ENCODE data around the gene ADAMTS16. TPM values are rescaled to one million over a fixed set of nuclear protein-coding genes. Genes with fewer than 3 reads are reported as not detected.

Gene ADAMTS16
- total RNA-seq, 4 donors from 2014 or later, result 0.19 TPM; not detected in 3

DNA sequence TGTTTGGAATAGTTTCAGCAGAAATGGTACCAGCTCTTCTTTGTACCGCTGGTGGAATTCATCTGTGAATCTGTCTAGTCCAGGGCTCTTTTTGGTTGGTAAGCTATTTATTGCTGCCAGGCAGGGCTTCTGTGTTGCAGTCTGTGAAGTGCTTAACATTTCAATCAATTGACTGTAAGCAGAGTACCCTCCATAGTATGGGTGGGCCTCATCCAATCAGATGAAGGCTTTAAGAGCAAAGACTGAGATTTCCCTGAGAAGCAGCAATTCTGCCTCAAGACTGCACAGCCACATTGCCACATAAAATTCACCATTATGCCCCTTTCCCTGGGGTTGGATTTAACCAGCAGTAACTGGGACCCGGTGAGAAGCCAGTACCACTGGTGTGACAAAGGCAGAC is 183.4 kb downstream of the ADAMTS16 start:
- Histone ChIP-seq H3K4me3 (no peak overlapping the region), H3K27ac (no peak overlapping the region), H3K4me1 (no peaks in the 10 kb centered on the region), H3K27me3 (no peaks in the 10 kb centered on the region), H3K36me3 (no peaks in the 10 kb centered on the region), H3K9me3 (no peaks in the 10 kb centered on the region)
- DNase-seq, result no peak
- WGBS, 2 donors, result 95 to 100% methylated on average over 1 to 2 of the region's 2 CpGs
- TF ChIP-seq, protein P1, sequence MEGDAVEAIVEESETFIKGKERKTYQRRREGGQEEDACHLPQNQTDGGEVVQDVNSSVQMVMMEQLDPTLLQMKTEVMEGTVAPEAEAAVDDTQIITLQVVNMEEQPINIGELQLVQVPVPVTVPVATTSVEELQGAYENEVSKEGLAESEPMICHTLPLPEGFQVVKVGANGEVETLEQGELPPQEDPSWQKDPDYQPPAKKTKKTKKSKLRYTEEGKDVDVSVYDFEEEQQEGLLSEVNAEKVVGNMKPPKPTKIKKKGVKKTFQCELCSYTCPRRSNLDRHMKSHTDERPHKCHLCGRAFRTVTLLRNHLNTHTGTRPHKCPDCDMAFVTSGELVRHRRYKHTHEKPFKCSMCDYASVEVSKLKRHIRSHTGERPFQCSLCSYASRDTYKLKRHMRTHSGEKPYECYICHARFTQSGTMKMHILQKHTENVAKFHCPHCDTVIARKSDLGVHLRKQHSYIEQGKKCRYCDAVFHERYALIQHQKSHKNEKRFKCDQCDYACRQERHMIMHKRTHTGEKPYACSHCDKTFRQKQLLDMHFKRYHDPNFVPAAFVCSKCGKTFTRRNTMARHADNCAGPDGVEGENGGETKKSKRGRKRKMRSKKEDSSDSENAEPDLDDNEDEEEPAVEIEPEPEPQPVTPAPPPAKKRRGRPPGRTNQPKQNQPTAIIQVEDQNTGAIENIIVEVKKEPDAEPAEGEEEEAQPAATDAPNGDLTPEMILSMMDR (IDR thresholded peaks at IDR 0.05), result no peak
- TF ChIP-seq POLR2A (IDR thresholded peaks at IDR 0.05), result no peak
- intact Hi-C loops (cut with DNase I), result no loop called here

DNA sequence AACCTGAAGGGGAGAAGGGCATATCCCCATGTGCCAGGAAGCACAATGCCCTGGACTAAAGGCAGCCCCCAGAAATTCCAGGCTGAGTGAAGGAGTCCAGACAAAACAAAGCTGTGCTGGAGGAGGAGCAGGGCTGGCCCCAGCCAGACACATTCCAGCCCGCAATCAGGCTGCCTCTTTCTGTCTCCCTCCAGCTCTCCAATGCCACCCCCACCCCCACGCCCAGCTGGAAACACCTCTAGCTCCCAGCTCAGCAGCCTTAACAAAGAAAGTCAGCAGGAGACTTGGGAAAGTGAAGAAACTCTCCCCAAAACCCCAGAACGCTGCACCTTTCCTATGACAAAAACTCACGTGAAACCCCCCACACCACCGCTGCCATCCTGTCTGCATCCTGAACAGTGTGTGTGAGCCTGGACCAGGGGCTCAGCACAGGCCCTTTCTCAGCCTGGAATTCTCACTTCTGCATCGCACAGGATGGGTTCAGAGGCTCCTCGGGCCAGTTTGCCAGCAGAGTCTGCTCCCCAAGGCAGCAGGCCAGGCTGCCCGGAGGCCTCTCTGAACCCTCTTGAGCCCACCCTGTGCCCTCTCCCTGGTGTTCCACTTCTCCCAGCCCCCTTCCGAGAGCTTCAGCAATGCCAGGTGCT is 186.1 kb downstream of the ADAMTS16 start:
- no peak overlapping the region for H3K27ac ChIP-seq
- DNase-seq, result no peak
- no peaks in the 10 kb centered on the region for H3K9me3 ChIP-seq
- H3K27me3 ChIP-seq, result no peaks in the 10 kb centered on the region
- no peak overlapping the region for H3K4me3 ChIP-seq
- WGBS, 2 donors, result 72 to 76% methylated on average over 6 to 7 of the region's 9 CpGs
- intact Hi-C loops (cut with DNase I), result no loop called here
- no peaks in the 10 kb centered on the region for H3K36me3 ChIP-seq
- H3K4me1 ChIP-seq, result no peaks in the 10 kb centered on the region
- TF ChIP-seq, protein P1 (IDR thresholded peaks at IDR 0.05), result no peak
- TF ChIP-seq POLR2A (IDR thresholded peaks at IDR 0.05), result no peak

DNA sequence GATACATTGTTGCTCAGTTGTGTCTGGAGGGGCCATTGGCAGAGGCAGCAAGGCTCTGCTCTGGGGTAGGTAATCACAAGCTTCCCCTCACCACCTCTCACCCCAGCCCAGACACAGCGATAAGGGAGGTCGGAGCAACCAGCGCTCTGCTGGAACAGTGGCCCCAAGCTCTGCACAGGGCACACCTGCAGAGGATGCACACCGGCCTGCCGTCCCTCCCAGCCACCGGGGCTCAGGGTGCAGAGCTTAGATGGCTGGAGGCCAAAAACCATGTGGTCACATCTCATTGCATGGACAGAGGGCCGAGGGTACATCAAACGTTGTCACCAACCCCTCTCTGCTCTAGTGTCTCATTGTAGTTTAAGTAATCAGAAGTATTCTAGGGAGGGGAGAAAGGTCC is 187.0 kb downstream of the ADAMTS16 start:
- H3K4me3 ChIP-seq, result no peak overlapping the region
- H3K36me3 ChIP-seq, result no peaks in the 10 kb centered on the region
- TF ChIP-seq, protein P1 (IDR thresholded peaks at IDR 0.05), result no peak
- no peak for TF ChIP-seq POLR2A (IDR thresholded peaks at IDR 0.05)
- 82 to 83% methylated on average over 1 to 2 of the region's 8 CpGs for whole genome bisulfite sequencing, 2 donors
- no peaks in the 10 kb centered on the region for H3K27me3 ChIP-seq
- intact Hi-C loops (cut with DNase I), result no loop called here
- no peaks in the 10 kb centered on the region for H3K4me1 ChIP-seq
- no peak overlapping the region for H3K27ac ChIP-seq
- no peak for DNase-seq
- no peaks in the 10 kb centered on the region for H3K9me3 ChIP-seq

DNA sequence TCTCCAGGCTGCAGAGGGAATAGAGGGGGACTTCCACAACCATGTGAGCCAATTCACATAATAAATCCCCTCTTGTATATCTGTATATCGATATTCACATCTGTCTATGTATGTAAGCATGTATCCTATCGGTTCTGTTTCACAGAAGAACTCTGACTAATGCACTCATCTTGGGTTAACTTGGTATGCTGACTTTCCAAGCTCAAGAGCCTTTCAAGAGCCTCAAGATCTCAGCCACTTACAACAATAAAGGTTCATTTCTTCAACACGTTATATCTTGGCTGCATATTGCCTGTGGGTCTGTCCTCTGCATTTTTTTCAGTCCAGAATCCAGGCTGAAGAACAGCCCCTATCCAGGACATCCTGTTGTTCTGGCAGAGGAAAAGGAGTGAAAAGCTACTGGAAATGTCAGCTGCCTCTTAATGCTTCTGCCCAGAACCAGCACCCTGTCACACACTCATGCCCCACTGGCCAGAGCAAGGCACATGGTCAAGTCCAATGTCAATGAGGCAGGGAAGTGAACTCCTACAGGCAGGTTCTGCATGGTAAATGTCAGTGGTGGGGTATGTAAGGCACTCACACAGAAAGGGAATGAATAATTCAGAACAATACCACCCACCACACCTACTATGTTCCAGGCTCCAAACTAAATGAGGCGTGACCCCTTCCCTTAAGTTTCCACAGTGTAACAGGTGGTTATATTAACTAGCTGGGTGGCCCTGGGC is 190.8 kb downstream of the ADAMTS16 start:
- WGBS, 2 donors, result 51 to 82% methylated on average over 4 of the region's 4 CpGs

DNA sequence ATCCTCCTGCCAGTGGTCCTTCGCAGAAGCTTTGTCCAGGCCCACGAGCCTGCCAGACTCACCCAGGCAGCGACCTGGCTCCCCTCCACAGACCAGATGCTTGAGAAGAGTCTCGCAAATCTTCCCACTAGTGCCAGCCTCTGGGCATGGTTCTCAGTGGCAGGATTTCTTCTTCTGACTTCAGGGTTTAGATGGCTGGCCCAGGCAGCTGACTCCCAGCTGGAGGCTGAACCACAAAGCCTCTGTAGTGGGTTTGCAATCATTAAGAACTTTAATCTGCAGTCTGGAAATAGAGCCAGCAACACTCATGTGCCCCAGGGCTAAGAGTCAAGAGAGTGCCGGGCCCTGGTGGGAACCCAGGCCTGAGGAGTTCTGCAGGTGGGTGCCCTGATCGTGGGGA is 191.7 kb downstream of the ADAMTS16 start:
- TF ChIP-seq, protein P1 (IDR thresholded peaks at IDR 0.05), result no peak
- no peak for TF ChIP-seq POLR2A (IDR thresholded peaks at IDR 0.05)
- H3K4me3 ChIP-seq, result no peak overlapping the region
- no peaks in the 10 kb centered on the region for H3K36me3 ChIP-seq
- WGBS, 2 donors, result 80 to 81% methylated on average over 1 to 5 of the region's 6 CpGs
- no peaks in the 10 kb centered on the region for H3K9me3 ChIP-seq
- no peak for DNase-seq
- H3K4me1 ChIP-seq, result peaks cover 0 to 8% (median 0%) of the 10 kb centered on the region in 3 donors
- intact Hi-C loops (cut with DNase I), result no loop called here
- no peak overlapping the region for H3K27ac ChIP-seq
- no peaks in the 10 kb centered on the region for H3K27me3 ChIP-seq

More for the DNA sequence above, 190.8 kb downstream of the ADAMTS16 start:
- Histone ChIP-seq H3K4me1 (peaks cover 0 to 5% (median 0%) of the 10 kb centered on the region in 3 donors), H3K4me3 (no peak overlapping the region), H3K27me3 (no peaks in the 10 kb centered on the region), H3K27ac (no peak overlapping the region), H3K9me3 (no peaks in the 10 kb centered on the region), H3K36me3 (no peaks in the 10 kb centered on the region)
- intact Hi-C loops (cut with DNase I), result no loop called here
- TF ChIP-seq, protein P1 (IDR thresholded peaks at IDR 0.05), result no peak
- TF ChIP-seq POLR2A (IDR thresholded peaks at IDR 0.05), result no peak
- DNase-seq, result no peak

All from esophagus squamous epithelium (tissue), 5 donors.